Measurements from ENCODE around the gene CBL. TPM values are rescaled to one million over a fixed set of nuclear protein-coding genes. Genes with fewer than 3 reads are reported as not detected.

The CBL gene
- total RNA-seq, 4 donors from 2014 or later: 11.1 to 20.6 (median 15.9) TPM

DNA sequence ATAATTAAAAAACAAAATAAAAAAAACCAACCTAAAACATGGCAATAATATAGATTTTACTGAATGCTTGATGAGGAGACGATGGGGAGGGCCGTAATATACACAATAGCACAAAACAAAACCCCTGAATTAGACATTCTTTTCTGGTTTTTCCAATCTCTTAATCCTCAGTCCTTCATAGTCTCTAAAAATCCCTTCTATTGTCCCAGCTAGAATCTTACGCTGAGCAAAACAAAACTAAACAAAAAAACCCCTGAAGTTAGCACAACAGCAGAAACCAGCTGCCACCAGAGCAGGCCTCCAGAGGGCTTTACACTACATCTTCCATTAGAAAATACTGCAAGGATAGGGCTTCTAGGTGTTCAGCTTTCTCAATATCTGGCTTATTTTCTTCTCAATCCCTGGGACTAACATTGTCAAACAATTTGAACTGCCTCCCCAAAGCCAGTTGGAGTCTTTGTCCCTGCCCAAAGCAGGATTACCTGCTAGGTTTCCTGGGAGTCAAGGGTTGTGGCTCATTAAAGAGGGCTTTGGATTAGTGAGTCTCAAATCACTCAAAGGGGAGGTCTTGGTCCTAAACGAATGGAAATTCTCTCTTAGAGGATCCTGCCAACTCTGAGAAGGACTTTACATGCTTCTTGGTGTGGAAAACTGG lies 126.1 kb downstream of the CBL start:
- Histone ChIP-seq H3K27ac (no peak overlapping the region), H3K9me3 (no peaks in the 10 kb centered on the region), H3K4me3 (no peak overlapping the region), H3K36me3 (no peaks in the 10 kb centered on the region), H3K27me3 (no peaks in the 10 kb centered on the region), H3K4me1 (peaks cover 0 to 29% (median 4%) of the 10 kb centered on the region in 4 donors)
- no peak for DNase-seq
- TF ChIP-seq POLR2A (IDR thresholded peaks at IDR 0.05): no peak
- TF ChIP-seq, protein P1, sequence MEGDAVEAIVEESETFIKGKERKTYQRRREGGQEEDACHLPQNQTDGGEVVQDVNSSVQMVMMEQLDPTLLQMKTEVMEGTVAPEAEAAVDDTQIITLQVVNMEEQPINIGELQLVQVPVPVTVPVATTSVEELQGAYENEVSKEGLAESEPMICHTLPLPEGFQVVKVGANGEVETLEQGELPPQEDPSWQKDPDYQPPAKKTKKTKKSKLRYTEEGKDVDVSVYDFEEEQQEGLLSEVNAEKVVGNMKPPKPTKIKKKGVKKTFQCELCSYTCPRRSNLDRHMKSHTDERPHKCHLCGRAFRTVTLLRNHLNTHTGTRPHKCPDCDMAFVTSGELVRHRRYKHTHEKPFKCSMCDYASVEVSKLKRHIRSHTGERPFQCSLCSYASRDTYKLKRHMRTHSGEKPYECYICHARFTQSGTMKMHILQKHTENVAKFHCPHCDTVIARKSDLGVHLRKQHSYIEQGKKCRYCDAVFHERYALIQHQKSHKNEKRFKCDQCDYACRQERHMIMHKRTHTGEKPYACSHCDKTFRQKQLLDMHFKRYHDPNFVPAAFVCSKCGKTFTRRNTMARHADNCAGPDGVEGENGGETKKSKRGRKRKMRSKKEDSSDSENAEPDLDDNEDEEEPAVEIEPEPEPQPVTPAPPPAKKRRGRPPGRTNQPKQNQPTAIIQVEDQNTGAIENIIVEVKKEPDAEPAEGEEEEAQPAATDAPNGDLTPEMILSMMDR (IDR thresholded peaks at IDR 0.05): no peak

DNA sequence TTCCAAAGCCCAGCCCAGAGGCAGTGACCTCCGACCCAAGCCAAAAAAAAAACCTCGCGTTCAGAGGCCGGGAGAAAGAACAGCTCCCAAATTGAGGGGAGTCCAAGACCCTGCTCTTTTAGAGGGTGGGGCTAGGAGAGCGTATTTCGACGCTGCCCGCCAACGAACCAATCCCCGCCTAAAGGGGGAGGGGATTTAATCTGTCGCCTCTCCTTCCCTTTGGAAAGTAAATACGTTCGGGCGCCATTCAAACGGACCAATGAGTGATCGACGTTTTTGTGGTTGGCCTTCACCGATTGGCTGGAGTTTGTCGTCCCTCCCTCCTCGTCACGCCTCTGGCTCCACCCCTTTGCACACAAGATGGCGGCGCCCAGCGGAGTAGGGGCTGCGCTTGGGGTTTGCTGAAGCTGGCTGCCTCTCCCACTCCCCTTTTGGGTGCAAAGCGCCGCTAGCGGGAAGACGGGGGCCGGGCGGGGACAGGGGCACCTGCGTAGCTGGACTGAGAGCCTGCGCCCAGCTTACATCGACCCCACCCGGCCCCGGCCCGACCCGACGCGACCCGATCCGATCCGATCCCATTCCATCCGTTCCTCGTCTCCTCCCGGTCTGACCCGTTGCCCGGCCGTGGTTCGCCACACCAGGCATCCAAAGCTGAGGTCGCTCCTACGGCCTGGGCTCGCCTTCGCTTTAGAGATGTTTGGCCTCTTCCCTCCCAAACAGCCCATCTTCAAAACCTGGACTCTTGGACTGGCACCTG lies 128.2 kb downstream of the CBL start, which contains the start of gene RNF26:
TSS of gene RNF26 (plus strand) at position 354 of the 757 bp plus-strand sequence. CDS start 596 bp downstream, outside the sequence.
- Histone ChIP-seq H3K4me3 (peak within 1 kb of the TSS; percentile 86 to 98 (median 92)), H3K36me3 (no peaks in the 10 kb centered on the region), H3K4me1 (peaks cover 0 to 50% (median 7%) of the 10 kb centered on the region in 4 donors), H3K9me3 (no peaks in the 10 kb centered on the region), H3K27me3 (no peaks in the 10 kb centered on the region), H3K27ac (peak within 1 kb of the TSS; percentile 78 to 90 (median 83))
- TF ChIP-seq, protein P1 (IDR thresholded peaks at IDR 0.05): no peak
- TF ChIP-seq POLR2A (IDR thresholded peaks at IDR 0.05): peak; percentile 47 to 55
- peak; percentile 94 to 98 (median 96) for DNase-seq

DNA sequence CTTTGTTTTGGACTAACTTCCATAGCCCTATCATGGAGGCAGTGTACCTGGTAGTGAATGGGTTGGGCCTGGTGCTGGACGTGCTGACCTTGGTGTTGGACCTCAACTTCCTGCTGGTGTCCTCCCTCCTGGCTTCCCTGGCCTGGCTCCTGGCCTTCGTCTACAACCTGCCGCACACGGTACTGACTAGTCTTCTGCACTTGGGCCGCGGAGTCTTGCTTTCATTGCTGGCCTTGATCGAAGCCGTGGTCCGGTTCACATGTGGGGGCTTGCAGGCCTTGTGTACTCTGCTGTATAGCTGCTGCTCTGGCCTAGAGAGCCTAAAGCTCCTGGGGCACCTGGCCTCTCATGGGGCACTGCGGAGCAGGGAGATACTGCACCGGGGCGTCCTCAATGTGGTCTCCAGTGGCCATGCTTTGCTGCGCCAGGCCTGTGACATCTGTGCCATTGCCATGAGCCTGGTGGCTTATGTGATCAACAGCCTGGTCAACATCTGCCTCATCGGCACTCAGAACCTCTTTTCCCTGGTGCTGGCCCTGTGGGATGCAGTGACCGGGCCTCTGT lies 129.0 kb downstream of the CBL start:
- TF ChIP-seq POLR2A (IDR thresholded peaks at IDR 0.05): no peak
- TF ChIP-seq, protein P1 (IDR thresholded peaks at IDR 0.05): no peak
- Histone ChIP-seq H3K4me3 (peak overlapping the region; percentile 86 to 98 (median 92)), H3K9me3 (no peaks in the 10 kb centered on the region), H3K27me3 (no peaks in the 10 kb centered on the region), H3K27ac (peak overlapping the region; percentile 78 to 90 (median 83)), H3K36me3 (no peaks in the 10 kb centered on the region), H3K4me1 (peaks cover 0 to 58% (median 12%) of the 10 kb centered on the region in 4 donors)
- DNase-seq: no peak

DNA sequence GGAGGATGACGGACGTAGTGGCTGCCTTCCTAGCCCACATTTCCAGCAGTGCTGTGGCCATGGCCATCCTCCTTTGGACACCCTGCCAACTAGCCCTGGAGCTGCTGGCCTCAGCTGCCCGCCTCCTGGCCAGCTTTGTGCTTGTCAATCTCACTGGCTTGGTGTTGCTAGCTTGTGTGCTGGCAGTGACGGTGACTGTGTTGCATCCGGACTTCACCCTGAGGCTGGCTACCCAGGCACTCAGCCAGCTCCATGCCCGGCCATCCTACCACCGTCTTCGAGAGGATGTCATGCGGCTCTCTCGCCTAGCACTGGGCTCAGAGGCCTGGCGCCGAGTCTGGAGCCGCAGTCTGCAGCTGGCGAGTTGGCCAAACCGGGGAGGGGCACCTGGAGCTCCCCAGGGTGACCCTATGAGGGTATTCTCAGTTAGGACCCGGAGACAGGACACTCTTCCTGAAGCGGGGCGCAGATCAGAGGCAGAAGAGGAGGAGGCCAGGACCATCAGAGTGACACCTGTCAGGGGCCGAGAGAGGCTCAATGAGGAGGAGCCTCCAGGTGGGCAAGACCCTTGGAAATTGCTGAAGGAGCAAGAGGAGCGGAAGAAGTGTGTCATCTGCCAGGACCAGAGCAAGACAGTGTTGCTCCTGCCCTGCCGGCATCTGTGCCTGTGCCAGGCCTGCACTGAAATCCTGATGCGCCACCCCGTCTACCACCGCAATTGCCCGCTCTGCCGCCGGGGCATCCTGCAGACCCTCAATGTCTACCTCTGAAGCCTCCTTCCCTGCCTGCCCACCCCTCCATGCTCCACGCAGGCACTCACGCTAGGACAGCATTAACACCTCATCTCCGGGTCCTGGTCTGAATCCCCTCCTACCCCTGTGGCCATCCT lies 129.8 kb downstream of the CBL start:
- no peak for TF ChIP-seq POLR2A (IDR thresholded peaks at IDR 0.05)
- TF ChIP-seq, protein P1 (IDR thresholded peaks at IDR 0.05): no peak
- Histone ChIP-seq H3K27me3 (no peaks in the 10 kb centered on the region), H3K9me3 (no peaks in the 10 kb centered on the region), H3K4me1 (peaks cover 3 to 65% (median 18%) of the 10 kb centered on the region in 4 donors), H3K27ac (no peak overlapping the region), H3K4me3 (peak overlapping the region in 1 of 4 donors; percentile 86), H3K36me3 (no peaks in the 10 kb centered on the region)
- DNase-seq: no peak
